ENCODE data around the gene RUFY4. TPM values are rescaled to one million over a fixed set of nuclear protein-coding genes. Genes with fewer than 3 reads are reported as not detected.

Gene RUFY4
- total RNA-seq, 2 donors from 2014 or later: 0.14 TPM; not detected in 1

- intact Hi-C loops (cut with DNase I): no loop called here
- no peak for DNase-seq (ENCODE audit: low spot score)
These were observed 21.4 kb upstream of the RUFY4 start for GRCh38 chr2:218047536-218048225.

GRCh38 chr2:218051903-218052302 lies 17.1 kb upstream of the RUFY4 start:
- intact Hi-C loops (cut with DNase I): no loop called here
- no peak for DNase-seq (ENCODE audit: low spot score)

GRCh38 chr2:218059289-218059688 lies 9.8 kb upstream of the RUFY4 start:
- intact Hi-C loops (cut with DNase I): no loop called here
- DNase-seq (ENCODE audit: low spot score): no peak

- no peak for DNase-seq (ENCODE audit: low spot score)
- intact Hi-C loops (cut with DNase I): no loop called here
These were observed 8.9 kb upstream of the RUFY4 start for GRCh38 chr2:218060118-218060517.

- intact Hi-C loops (cut with DNase I): no loop called here
- DNase-seq (ENCODE audit: low spot score): no peak
These were observed 7.9 kb upstream of the RUFY4 start for GRCh38 chr2:218060950-218061660.

GRCh38 chr2:218063486-218063885 lies 5.6 kb upstream of the RUFY4 start:
- DNase-seq (ENCODE audit: low spot score): no peak
- intact Hi-C loops (cut with DNase I): no loop called here

- intact Hi-C loops (cut with DNase I): no loop called here
- no peak for DNase-seq (ENCODE audit: low spot score)
These were observed 5.2 kb upstream of the RUFY4 start for GRCh38 chr2:218063896-218064295.

GRCh38 chr2:218065239-218066006 lies 3.6 kb upstream of the RUFY4 start:
- peak; percentile 61 for DNase-seq (ENCODE audit: low spot score)
- intact Hi-C loops (cut with DNase I): no loop called here

GRCh38 chr2:218066926-218067515 lies 2.0 kb upstream of the RUFY4 start:
- intact Hi-C loops (cut with DNase I): no loop called here
- DNase-seq (ENCODE audit: low spot score): peak; percentile 67

- intact Hi-C loops (cut with DNase I): no loop called here
- DNase-seq (ENCODE audit: low spot score): no peak
These were observed 1.5 kb upstream of the RUFY4 start for GRCh38 chr2:218067523-218067922.

GRCh38 chr2:218069606-218070300 lies 700 bp downstream of the RUFY4 start:
- intact Hi-C loops (cut with DNase I): no loop called here
- DNase-seq (ENCODE audit: low spot score): peak; percentile 60

- peak; percentile 68 for DNase-seq (ENCODE audit: low spot score)
- intact Hi-C loops (cut with DNase I): no loop called here
These were observed 1.5 kb downstream of the RUFY4 start for GRCh38 chr2:218070587-218070986.

GRCh38 chr2:218071218-218071937 lies 2.3 kb downstream of the RUFY4 start:
- intact Hi-C loops (cut with DNase I): no loop called here
- no peak for DNase-seq (ENCODE audit: low spot score)

GRCh38 chr2:218072002-218072401 lies 2.9 kb downstream of the RUFY4 start:
- intact Hi-C loops (cut with DNase I): no loop called here
- DNase-seq (ENCODE audit: low spot score): no peak

- intact Hi-C loops (cut with DNase I): loop anchor here in 1 of 2 donors (1.0 kb wide), 1 partner anchor 45 kb away; no protein-coding TSS in a partner anchor
- no peak for DNase-seq (ENCODE audit: low spot score)
These were observed 3.5 kb downstream of the RUFY4 start for GRCh38 chr2:218072478-218073024.

GRCh38 chr2:218073185-218073584 lies 4.1 kb downstream of the RUFY4 start:
- intact Hi-C loops (cut with DNase I): loop anchor here in 1 of 2 donors (1.0 kb wide), 1 partner anchor 44 kb away; no protein-coding TSS in a partner anchor
- peak; percentile 57 for DNase-seq (ENCODE audit: low spot score)

GRCh38 chr2:218074031-218074430 lies 5.0 kb downstream of the RUFY4 start:
- DNase-seq (ENCODE audit: low spot score): peak; percentile 77

More at GRCh38 chr2:218074031-218074430, 5.0 kb downstream of the RUFY4 start:
- intact Hi-C loops (cut with DNase I): no loop called here
